GM23338 (cell line): ENCODE results near the gene HAPLN3.

Experiments
- EZH2 ChIP-seq: fragments of 200-600 bp; sonication (generic); IDR thresholded peaks from one replicate; pipeline ENCODE4 v1.8.0; 2017; ENCODE audit warnings: antibody characterized with exemption, mild to moderate bottlenecking, low read depth; ENCODE audit not compliant: unreplicated experiment
- EZH2phosphoT487 ChIP-seq: fragments of 200-600 bp; sonication (generic); IDR thresholded peaks from one replicate; pipeline ENCODE4 v1.8.1; 2018; ENCODE audit warnings: antibody characterized with exemption; ENCODE audit not compliant: unreplicated experiment
- POLR2AphosphoS5 ChIP-seq: IDR thresholded peaks from 2 replicates; pipeline ENCODE4 v1.6.1; 2016; ENCODE audit warnings: antibody characterized with exemption, low read depth
- REST ChIP-seq: IDR thresholded peaks from one replicate; pipeline ENCODE4 v1.6.1; 2018; ENCODE audit warnings: antibody characterized with exemption; ENCODE audit not compliant: unreplicated experiment
- STAT1 ChIP-seq: IDR thresholded peaks from one replicate; pipeline ENCODE4 v1.6.1; 2016; ENCODE audit warnings: antibody characterized with exemption; ENCODE audit not compliant: unreplicated experiment
- TF ChIP-seq, protein P1 (sequence below), 2 experiments: fragments of 200-600 bp in 1 of 2; sonication (generic) in 1 of 2; conservative IDR thresholded peaks; 2 replicates each; pipeline versions ENCODE4 v1.5.1 to v1.6.1; 2016 to 2017; ENCODE audit warnings: antibody characterized with exemption in 2 of 2, low read depth in 2 of 2, mild to moderate bottlenecking in 2 of 2, moderate library complexity in 1 of 2
- TF ChIP-seq, protein P2 (sequence below): fragments of 250-450 bp; sonication (Bioruptor Pico); IDR thresholded peaks from 2 replicates; pipeline ENCODE4 v1.5.0; 2020; ENCODE audit warnings: mild to moderate bottlenecking, moderate library complexity

DNA sequence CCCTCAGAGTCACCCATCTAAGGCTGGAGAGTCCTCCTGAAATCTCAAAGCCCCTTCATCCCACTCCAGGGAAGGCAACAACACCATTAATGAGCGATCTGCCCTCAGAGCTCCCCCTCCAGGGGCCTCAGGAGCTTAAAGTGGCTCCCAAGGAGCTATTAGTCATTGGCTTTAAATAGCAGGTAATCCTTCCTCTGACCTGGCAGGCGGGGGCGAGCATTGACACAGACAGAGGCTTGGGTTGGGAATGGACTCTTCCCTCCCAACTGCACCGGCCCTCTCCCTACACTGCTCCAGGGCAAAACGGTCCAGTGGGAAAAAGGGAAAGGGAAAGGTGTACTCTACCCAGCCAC lies 16.4 kb upstream of the HAPLN3 start:
- TF ChIP-seq, protein P1, sequence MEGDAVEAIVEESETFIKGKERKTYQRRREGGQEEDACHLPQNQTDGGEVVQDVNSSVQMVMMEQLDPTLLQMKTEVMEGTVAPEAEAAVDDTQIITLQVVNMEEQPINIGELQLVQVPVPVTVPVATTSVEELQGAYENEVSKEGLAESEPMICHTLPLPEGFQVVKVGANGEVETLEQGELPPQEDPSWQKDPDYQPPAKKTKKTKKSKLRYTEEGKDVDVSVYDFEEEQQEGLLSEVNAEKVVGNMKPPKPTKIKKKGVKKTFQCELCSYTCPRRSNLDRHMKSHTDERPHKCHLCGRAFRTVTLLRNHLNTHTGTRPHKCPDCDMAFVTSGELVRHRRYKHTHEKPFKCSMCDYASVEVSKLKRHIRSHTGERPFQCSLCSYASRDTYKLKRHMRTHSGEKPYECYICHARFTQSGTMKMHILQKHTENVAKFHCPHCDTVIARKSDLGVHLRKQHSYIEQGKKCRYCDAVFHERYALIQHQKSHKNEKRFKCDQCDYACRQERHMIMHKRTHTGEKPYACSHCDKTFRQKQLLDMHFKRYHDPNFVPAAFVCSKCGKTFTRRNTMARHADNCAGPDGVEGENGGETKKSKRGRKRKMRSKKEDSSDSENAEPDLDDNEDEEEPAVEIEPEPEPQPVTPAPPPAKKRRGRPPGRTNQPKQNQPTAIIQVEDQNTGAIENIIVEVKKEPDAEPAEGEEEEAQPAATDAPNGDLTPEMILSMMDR (conservative IDR thresholded peaks at IDR 0.05; ENCODE audit: low read depth in 2 of 2), result peak; percentile 16 to 25; a peak in 2 of 4 replicates
- TF ChIP-seq POLR2AphosphoS5 (peak; percentile 39; the same call in 1 of the 2 replicates), EZH2phosphoT487 (no peak), EZH2 (no peak), REST (no peak), STAT1 (no peak)
- TF ChIP-seq, protein P2, sequence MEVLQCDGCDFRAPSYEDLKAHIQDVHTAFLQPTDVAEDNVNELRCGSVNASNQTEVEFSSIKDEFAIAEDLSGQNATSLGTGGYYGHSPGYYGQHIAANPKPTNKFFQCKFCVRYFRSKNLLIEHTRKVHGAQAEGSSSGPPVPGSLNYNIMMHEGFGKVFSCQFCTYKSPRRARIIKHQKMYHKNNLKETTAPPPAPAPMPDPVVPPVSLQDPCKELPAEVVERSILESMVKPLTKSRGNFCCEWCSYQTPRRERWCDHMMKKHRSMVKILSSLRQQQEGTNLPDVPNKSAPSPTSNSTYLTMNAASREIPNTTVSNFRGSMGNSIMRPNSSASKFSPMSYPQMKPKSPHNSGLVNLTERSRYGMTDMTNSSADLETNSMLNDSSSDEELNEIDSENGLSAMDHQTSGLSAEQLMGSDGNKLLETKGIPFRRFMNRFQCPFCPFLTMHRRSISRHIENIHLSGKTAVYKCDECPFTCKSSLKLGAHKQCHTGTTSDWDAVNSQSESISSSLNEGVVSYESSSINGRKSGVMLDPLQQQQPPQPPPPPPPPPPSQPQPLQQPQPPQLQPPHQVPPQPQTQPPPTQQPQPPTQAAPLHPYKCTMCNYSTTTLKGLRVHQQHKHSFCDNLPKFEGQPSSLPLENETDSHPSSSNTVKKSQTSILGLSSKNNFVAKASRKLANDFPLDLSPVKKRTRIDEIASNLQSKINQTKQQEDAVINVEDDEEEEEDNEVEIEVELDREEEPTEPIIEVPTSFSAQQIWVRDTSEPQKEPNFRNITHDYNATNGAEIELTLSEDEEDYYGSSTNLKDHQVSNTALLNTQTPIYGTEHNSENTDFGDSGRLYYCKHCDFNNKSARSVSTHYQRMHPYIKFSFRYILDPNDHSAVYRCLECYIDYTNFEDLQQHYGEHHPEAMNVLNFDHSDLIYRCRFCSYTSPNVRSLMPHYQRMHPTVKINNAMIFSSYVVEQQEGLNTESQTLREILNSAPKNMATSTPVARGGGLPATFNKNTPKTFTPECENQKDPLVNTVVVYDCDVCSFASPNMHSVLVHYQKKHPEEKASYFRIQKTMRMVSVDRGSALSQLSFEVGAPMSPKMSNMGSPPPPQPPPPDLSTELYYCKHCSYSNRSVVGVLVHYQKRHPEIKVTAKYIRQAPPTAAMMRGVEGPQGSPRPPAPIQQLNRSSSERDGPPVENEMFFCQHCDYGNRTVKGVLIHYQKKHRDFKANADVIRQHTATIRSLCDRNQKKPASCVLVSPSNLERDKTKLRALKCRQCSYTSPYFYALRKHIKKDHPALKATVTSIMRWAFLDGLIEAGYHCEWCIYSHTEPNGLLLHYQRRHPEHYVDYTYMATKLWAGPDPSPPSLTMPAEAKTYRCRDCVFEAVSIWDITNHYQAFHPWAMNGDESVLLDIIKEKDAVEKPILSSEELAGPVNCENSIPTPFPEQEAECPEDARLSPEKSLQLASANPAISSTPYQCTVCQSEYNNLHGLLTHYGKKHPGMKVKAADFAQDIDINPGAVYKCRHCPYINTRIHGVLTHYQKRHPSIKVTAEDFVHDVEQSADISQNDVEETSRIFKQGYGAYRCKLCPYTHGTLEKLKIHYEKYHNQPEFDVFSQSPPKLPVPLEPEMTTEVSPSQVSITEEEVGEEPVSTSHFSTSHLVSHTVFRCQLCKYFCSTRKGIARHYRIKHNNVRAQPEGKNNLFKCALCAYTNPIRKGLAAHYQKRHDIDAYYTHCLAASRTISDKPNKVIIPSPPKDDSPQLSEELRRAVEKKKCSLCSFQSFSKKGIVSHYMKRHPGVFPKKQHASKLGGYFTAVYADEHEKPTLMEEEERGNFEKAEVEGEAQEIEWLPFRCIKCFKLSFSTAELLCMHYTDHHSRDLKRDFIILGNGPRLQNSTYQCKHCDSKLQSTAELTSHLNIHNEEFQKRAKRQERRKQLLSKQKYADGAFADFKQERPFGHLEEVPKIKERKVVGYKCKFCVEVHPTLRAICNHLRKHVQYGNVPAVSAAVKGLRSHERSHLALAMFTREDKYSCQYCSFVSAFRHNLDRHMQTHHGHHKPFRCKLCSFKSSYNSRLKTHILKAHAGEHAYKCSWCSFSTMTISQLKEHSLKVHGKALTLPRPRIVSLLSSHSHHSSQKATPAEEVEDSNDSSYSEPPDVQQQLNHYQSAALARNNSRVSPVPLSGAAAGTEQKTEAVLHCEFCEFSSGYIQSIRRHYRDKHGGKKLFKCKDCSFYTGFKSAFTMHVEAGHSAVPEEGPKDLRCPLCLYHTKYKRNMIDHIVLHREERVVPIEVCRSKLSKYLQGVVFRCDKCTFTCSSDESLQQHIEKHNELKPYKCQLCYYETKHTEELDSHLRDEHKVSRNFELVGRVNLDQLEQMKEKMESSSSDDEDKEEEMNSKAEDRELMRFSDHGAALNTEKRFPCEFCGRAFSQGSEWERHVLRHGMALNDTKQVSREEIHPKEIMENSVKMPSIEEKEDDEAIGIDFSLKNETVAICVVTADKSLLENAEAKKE (CRISPR knock-in tag), result no peak
